ENCODE data around the gene SF3B5. TPM values are rescaled to one million over a fixed set of nuclear protein-coding genes. Genes with fewer than 3 reads are reported as not detected.

SF3B5 gene
- total and polyA plus RNA-seq, 2 of the 8 experiments (the other 6 are each of a cell fraction or from before 2014, with no cell fraction given), result 195 to 588 TPM

DNA sequence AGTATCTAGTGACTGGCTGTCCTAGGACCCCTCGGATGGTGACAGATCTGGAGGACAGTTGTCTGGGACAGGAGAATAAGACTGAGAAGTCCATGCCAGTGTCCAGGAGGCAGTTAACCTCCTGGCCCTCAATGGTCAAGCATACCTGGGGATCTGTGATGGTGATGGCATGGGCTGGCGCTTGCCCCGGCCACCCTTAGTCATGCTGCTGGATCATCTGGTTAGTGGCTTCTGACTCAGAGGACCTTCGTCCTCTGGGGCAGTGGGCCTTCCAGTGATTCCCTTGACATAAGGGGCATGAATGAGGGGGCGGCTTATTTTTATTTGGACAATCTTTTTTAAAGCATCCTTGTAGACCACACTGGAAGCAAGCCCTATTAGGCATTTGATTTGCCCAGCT lies 24.0 kb upstream of the SF3B5 start (continued):
- TF ChIP-seq, protein P1, sequence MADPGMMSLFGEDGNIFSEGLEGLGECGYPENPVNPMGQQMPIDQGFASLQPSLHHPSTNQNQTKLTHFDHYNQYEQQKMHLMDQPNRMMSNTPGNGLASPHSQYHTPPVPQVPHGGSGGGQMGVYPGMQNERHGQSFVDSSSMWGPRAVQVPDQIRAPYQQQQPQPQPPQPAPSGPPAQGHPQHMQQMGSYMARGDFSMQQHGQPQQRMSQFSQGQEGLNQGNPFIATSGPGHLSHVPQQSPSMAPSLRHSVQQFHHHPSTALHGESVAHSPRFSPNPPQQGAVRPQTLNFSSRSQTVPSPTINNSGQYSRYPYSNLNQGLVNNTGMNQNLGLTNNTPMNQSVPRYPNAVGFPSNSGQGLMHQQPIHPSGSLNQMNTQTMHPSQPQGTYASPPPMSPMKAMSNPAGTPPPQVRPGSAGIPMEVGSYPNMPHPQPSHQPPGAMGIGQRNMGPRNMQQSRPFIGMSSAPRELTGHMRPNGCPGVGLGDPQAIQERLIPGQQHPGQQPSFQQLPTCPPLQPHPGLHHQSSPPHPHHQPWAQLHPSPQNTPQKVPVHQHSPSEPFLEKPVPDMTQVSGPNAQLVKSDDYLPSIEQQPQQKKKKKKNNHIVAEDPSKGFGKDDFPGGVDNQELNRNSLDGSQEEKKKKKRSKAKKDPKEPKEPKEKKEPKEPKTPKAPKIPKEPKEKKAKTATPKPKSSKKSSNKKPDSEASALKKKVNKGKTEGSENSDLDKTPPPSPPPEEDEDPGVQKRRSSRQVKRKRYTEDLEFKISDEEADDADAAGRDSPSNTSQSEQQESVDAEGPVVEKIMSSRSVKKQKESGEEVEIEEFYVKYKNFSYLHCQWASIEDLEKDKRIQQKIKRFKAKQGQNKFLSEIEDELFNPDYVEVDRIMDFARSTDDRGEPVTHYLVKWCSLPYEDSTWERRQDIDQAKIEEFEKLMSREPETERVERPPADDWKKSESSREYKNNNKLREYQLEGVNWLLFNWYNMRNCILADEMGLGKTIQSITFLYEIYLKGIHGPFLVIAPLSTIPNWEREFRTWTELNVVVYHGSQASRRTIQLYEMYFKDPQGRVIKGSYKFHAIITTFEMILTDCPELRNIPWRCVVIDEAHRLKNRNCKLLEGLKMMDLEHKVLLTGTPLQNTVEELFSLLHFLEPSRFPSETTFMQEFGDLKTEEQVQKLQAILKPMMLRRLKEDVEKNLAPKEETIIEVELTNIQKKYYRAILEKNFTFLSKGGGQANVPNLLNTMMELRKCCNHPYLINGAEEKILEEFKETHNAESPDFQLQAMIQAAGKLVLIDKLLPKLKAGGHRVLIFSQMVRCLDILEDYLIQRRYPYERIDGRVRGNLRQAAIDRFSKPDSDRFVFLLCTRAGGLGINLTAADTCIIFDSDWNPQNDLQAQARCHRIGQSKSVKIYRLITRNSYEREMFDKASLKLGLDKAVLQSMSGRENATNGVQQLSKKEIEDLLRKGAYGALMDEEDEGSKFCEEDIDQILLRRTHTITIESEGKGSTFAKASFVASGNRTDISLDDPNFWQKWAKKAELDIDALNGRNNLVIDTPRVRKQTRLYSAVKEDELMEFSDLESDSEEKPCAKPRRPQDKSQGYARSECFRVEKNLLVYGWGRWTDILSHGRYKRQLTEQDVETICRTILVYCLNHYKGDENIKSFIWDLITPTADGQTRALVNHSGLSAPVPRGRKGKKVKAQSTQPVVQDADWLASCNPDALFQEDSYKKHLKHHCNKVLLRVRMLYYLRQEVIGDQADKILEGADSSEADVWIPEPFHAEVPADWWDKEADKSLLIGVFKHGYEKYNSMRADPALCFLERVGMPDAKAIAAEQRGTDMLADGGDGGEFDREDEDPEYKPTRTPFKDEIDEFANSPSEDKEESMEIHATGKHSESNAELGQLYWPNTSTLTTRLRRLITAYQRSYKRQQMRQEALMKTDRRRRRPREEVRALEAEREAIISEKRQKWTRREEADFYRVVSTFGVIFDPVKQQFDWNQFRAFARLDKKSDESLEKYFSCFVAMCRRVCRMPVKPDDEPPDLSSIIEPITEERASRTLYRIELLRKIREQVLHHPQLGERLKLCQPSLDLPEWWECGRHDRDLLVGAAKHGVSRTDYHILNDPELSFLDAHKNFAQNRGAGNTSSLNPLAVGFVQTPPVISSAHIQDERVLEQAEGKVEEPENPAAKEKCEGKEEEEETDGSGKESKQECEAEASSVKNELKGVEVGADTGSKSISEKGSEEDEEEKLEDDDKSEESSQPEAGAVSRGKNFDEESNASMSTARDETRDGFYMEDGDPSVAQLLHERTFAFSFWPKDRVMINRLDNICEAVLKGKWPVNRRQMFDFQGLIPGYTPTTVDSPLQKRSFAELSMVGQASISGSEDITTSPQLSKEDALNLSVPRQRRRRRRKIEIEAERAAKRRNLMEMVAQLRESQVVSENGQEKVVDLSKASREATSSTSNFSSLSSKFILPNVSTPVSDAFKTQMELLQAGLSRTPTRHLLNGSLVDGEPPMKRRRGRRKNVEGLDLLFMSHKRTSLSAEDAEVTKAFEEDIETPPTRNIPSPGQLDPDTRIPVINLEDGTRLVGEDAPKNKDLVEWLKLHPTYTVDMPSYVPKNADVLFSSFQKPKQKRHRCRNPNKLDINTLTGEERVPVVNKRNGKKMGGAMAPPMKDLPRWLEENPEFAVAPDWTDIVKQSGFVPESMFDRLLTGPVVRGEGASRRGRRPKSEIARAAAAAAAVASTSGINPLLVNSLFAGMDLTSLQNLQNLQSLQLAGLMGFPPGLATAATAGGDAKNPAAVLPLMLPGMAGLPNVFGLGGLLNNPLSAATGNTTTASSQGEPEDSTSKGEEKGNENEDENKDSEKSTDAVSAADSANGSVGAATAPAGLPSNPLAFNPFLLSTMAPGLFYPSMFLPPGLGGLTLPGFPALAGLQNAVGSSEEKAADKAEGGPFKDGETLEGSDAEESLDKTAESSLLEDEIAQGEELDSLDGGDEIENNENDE (IDR thresholded peaks at IDR 0.05; ENCODE audit: insufficient replicate concordance, low read length), result no peak
- TF ChIP-seq RFX5 (IDR thresholded peaks at IDR 0.05; ENCODE audit: borderline replicate concordance, low read depth, low read length) (no peak), SIRT6 (IDR thresholded peaks at IDR 0.05; ENCODE audit: low read length) (no peak), GABPA (IDR thresholded peaks at IDR 0.05; ENCODE audit: borderline replicate concordance, insufficient read depth, low read length) (no peak), GTF2F1 (IDR thresholded peaks at IDR 0.05; ENCODE audit: borderline replicate concordance, low read depth, low read length) (no peak), POLR2AphosphoS5 (IDR thresholded peaks at IDR 0.05; ENCODE audit: low read depth, low read length) (no peak), KDM5A (IDR thresholded peaks at IDR 0.05; ENCODE audit: low read length) (no peak), NRF1 (IDR thresholded peaks at IDR 0.05; ENCODE audit: low read depth, low read length) (no peak), TAF7 (optimal IDR thresholded peaks at IDR 0.05; ENCODE audit: borderline replicate concordance, low read depth, low read length) (no peak), TEAD4 (IDR thresholded peaks at IDR 0.05; ENCODE audit: low read depth, low read length) (no peak), FOSL1 (IDR thresholded peaks at IDR 0.05; ENCODE audit: insufficient read depth, low read depth, low read length) (no peak), ZNF274 (IDR thresholded peaks at IDR 0.05; ENCODE audit: borderline replicate concordance, extremely low read depth, low read length) (no peak), BACH1 (IDR thresholded peaks at IDR 0.05; ENCODE audit: low read length) (no peak)
